ENCODE results near the gene RTN1.

DNA sequence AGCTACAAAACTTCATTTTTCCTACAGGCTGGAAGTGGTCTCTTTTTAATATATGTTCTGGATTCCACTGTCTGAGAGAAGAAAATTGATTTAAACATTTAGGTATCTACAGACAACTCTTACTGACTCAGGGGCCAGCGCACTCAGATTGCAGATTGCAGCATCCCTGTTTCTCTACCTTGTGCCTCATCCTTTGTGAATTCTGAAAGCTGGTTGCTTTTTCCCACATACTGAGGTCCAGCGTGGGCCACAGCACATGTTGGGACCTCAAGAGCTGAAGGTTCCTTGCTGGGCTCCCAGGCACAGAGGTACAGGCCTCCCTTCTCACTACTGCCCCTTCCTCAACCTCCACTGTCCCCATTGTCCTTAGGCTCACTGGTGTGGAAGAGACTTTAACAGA, 192.2 kb downstream of the RTN1 start:
- TF ChIP-seq CTCF (conservative IDR thresholded peaks at IDR 0.05; ENCODE audit: low read depth in 2 of 2) (no peak), EZH2phosphoT487 (IDR thresholded peaks at IDR 0.05; ENCODE audit: unreplicated experiment) (no peak), EZH2 (IDR thresholded peaks at IDR 0.05; ENCODE audit: low read depth, unreplicated experiment) (no peak)
